Right lobe of liver (tissue), 6 donors: ENCODE data around the gene AIDA. TPM values are rescaled to one million over a fixed set of nuclear protein-coding genes. Genes with fewer than 3 reads are reported as not detected.

Experiments
- ATAC-seq, 4 donors: fragments of 200-7000 bp; cut with Tn5 transposase; one replicate each; pipeline ENCODE4 v1.9.1; 2020; ENCODE audit warnings: mild to moderate bottlenecking in 4 of 4, moderate library complexity in 4 of 4
- DNase-seq, 3 donors: peaks; one replicate each; pipeline ENCODE4 v3.0.0-alpha.2; 2020
- H3K27ac ChIP-seq, 3 donors: fragments of 200-600 bp; one replicate each; pipeline ENCODE4 v1.8.0; 2022
- H3K27me3 ChIP-seq, 2 donors: fragments of 200-600 bp; one replicate each; pipeline ENCODE4 v1.8.0; 2022
- H3K36me3 ChIP-seq, 4 donors: fragments of 200-600 bp; sonication (generic) in 1 of 4; one replicate each; pipeline versions ENCODE4 v1.5.1 to v1.8.0; 2017 to 2022; ENCODE audit warnings: control low read depth in 1 of 4
- H3K4me1 ChIP-seq, 4 donors: fragments of 200-600 bp; sonication (generic) in 1 of 4; one replicate each; pipeline versions ENCODE4 v1.5.1 to v1.8.0; 2017 to 2022; ENCODE audit warnings: control low read depth in 1 of 4
- H3K4me3 ChIP-seq, 3 donors: fragments of 200-600 bp; one replicate each; pipeline ENCODE4 v1.8.0; 2022
- H3K9me3 ChIP-seq, 4 donors: fragments of 200-600 bp; sonication (generic) in 1 of 4; one replicate each; pipeline versions ENCODE4 v1.5.1 to v1.8.0; 2017 to 2022; ENCODE audit warnings: control low read depth in 1 of 4
- CTCF ChIP-seq, 4 donors: fragments of 200-600 bp in 3 of 4; fragments of 450-650 bp in 1 of 4; IDR thresholded peaks; one replicate each; pipeline versions ENCODE4 v1.5.1 to v1.8.0; 2016 to 2022; ENCODE audit warnings: antibody characterized with exemption in 4 of 4, mild to moderate bottlenecking in 2 of 4
- POLR2A ChIP-seq: fragments of 450-650 bp; IDR thresholded peaks from one replicate; pipeline ENCODE4 v1.6.1; 2017; ENCODE audit warnings: antibody characterized with exemption, mild to moderate bottlenecking
- WGBS: methylation state at CpG from one replicate; pipeline ENCODE4 v1.1.6; 2018; ENCODE audit warnings: low coverage, low lambda C conversion rate; ENCODE audit not compliant: insufficient coverage; ENCODE audit errors: missing lambda C conversion rate; 5-methylcytosine and 5-hydroxymethylcytosine counted together
- intact Hi-C, 2 donors: fragments of 100-400 bp; cut with DNase I; formaldehyde crosslinking; loops; one replicate each; pipeline versions ENCODE4 v1.11.2 to v1.14.1; 2022
- total RNA-seq, 6 experiments: library from RNA; depleted of rRNA in 2 of 6; stranded (reverse); fragments of >200 nt in 2 of 6; fragmentation: NEBNext Ultra II Directional in 3 of 6; extraction: Animal tissue kit (Norgen Biotek cat#: 25700) in 3 of 6; gene quantifications; one replicate each; pipeline versions ENCODE4 v1.1.0 to v1.2.4, GENCODE V29; 2016 to 2023
- donor health status: DM: no; HTN: yes; CAD: no.
- donor health status: DM: no; HTN: no; CAD: no.
- donor health status: DM: no; HTN: no; CAD: no.
- donor health status: DM: no; HTN: yes; CAD: no.
- donor health status: DM: no; HTN: yes; CAD: no.

Gene AIDA
- total RNA-seq, 6 experiments from 2014 or later = 23.9 to 35.2 (median 29.8) TPM

- Histone ChIP-seq H3K36me3 (peaks cover 0 to 31% (median 6%) of the 10 kb centered on the region in 4 donors), H3K4me3 (peak overlapping the region; percentile 75 to 86 (median 78)), H3K27ac (peak overlapping the region; percentile 91 to 93 (median 92)), H3K27me3 (no peaks in the 10 kb centered on the region), H3K4me1 (peaks cover 0 to 8% (median 0%) of the 10 kb centered on the region in 4 donors), H3K9me3 (no peaks in the 10 kb centered on the region)
- 0% methylated on average over 22 of the region's 42 CpGs for WGBS
- ATAC-seq = peak; percentile 98 to 99 (median 99)
- intact Hi-C loops = no loop called here
- TF ChIP-seq CTCF (IDR thresholded peaks at IDR 0.05) = peak in 1 of 4 donors; percentile 3
- peak; percentile 91 for TF ChIP-seq POLR2A
- peak; percentile 97 to 99 (median 98) for DNase-seq
These were observed 68.2 kb downstream of the AIDA start for GRCh38 chr1:222643938-222644635.

- no peak for DNase-seq
- H3K36me3 ChIP-seq = peaks cover 0 to 27% (median 3%) of the 10 kb centered on the region in 4 donors
These were observed 68.7 kb downstream of the AIDA start for GRCh38 chr1:222643606-222643937.

GRCh38 chr1:222642468-222642867, 69.8 kb downstream of the AIDA start:
- DNase-seq (no peak), ATAC-seq (no peak)
- H3K4me3 ChIP-seq = no peak overlapping the region
- 45% methylated on average over 1 of the region's 1 CpG for WGBS
- peaks cover 0 to 18% (median 3%) of the 10 kb centered on the region in 4 donors for H3K36me3 ChIP-seq
- TF ChIP-seq POLR2A (no peak), CTCF (IDR thresholded peaks at IDR 0.05) (no peak)
- intact Hi-C loops = no loop called here
- H3K4me1 ChIP-seq = peaks cover 0 to 8% (median 0%) of the 10 kb centered on the region in 4 donors
- H3K9me3 ChIP-seq = no peaks in the 10 kb centered on the region
- no peak overlapping the region for H3K27ac ChIP-seq
- no peaks in the 10 kb centered on the region for H3K27me3 ChIP-seq

More at GRCh38 chr1:222643606-222643937, 68.7 kb downstream of the AIDA start:
- Histone ChIP-seq H3K9me3 (no peaks in the 10 kb centered on the region), H3K4me3 (peak overlapping the region; percentile 75 to 86 (median 78)), H3K27me3 (no peaks in the 10 kb centered on the region), H3K4me1 (peaks cover 0 to 8% (median 0%) of the 10 kb centered on the region in 4 donors), H3K27ac (peak overlapping the region; percentile 77 to 92 (median 91))
- intact Hi-C loops = no loop called here
- TF ChIP-seq POLR2A (no peak), CTCF (IDR thresholded peaks at IDR 0.05) (no peak)
- no peak for ATAC-seq
- WGBS = 11% methylated on average over 9 of the region's 10 CpGs

GRCh38 chr1:222641269-222641948, 70.9 kb downstream of the AIDA start:
- Histone ChIP-seq H3K9me3 (no peaks in the 10 kb centered on the region), H3K27ac (no peak overlapping the region), H3K4me3 (no peak overlapping the region), H3K36me3 (peaks cover 0 to 8% (median 3%) of the 10 kb centered on the region in 4 donors), H3K4me1 (peaks cover 0 to 8% (median 0%) of the 10 kb centered on the region in 4 donors), H3K27me3 (no peaks in the 10 kb centered on the region)
- TF ChIP-seq CTCF (IDR thresholded peaks at IDR 0.05) = no peak
- no peak for TF ChIP-seq POLR2A
- WGBS = 83% methylated on average over 5 of the region's 5 CpGs
- DNase-seq = no peak
- ATAC-seq = no peak
- intact Hi-C loops = no loop called here
